GM10847 (cell line): ENCODE data around the gene FTSJ1.
A peak's percentile ranks its signal among the peaks of the same experiment; 100 is the strongest.

Experiments
- POLR2A ChIP-seq: IDR thresholded peaks from 2 replicates; pipeline ENCODE4 v1.6.1; 2011; ENCODE audit not compliant: insufficient read length; ENCODE audit errors: extremely low read depth

FTSJ1 gene

DNA sequence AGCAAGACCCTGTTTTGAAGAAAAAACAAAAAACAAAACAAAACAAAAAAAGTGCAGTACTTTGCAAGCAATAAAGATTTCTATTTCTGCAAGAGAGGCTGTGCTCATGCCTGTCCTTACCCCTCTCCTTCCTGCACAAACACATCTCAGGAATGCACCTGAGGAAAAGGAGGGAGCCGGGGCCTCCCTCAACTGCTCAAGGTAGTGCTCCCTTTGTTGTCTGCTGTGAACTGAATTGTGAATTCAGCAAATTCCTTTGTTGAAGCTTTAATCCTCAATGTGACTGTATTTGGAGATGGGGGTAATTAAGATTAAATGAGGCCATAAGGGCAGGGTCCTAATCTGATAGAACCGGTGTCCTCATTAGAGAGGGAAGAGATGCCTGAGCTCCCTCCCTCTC lies 13.9 kb downstream of the FTSJ1 start:
- no peak for TF ChIP-seq POLR2A

DNA sequence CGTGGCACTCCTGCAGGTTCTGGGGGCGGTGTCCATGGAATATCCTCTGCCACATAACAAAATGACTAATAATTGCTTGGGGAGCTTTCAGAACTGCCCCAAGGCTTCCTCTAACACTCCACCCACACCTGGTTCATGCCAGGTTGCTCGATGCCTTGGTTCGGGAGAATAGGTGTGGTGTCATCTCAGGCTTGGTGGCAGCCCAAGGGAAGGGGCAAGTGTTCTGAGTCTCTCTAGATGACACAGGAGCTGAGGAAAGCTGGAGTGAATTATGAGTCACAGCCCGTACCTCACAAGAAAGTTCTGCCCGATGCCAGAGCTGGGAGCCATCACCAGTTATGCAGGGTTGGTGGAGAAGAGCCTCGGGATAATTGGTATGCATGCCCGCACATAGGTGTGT lies 14.7 kb downstream of the FTSJ1 start:
- TF ChIP-seq POLR2A = no peak

DNA sequence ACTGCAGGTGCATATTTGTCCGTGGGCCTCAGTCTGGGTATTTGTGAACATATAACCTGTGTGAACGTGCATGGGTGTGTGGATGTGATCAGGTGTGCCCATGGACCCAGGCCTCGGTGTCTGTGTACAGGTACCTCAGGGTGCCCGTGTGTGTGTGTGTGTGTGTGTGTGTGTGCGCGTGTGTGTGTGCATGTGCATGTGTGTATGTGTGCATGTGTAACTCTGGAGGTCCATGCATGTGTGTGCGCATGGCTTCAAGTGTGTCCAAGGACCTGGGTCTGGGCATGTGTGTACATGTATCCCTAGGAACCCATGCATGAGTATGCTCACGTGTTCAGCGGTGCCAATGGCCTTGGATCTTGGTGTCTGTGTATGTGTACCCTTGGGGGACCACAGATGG lies 15.8 kb downstream of the FTSJ1 start:
- no peak for TF ChIP-seq POLR2A

DNA sequence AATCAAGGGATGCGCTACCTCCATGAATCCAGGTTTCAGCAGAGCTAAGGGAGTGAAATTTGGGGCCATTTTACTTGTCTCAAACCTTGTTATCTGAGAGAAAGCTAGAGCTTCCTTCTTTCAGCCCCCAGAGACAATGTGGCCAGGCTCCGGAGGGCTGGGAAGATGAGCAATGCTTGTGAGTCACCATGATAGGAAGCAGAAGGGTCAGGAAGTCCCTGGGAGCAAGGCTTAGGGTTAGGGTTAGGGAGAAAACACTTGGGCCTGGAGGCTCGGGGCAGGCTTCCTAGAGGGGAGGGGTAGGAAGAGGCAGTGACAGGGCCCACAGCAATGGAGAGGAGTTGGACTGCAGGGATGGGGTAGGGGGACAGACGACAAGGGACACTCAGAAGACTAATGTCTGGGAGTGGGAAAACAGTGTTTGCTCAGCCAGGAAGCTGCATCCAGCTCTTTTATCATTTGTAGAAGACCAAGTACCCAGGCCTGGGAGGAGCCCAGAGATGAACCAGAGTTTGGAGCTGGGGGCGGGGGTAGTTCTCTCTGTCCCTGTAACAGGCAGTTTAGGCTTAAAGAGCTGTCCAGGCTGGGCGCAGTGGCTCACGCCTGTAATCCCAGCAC lies 16.4 kb downstream of the FTSJ1 start:
- no peak for TF ChIP-seq POLR2A

DNA sequence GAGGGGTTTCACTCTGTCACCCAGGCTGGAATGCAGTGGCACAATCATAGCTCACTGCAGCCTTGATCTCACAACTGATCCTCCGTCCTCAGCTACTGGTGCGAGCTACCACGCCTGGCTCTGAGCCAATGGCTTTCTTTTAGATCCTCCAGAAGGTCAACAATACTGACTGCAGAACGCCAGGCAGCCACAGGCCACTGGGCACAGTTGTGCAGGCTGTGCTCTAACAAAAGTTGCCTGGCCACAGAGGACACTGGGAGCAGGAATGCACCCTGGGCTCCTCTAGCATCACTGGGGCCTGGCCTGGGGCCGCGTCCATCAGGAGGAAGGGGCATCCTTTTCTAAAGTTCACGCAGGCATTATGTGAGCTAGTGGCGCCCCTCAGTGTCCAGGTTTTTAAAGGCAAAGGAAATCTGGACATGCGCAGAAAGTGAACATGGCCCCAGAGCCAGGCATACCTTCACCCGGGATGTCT lies 17.9 kb downstream of the FTSJ1 start:
- TF ChIP-seq POLR2A = no peak

DNA sequence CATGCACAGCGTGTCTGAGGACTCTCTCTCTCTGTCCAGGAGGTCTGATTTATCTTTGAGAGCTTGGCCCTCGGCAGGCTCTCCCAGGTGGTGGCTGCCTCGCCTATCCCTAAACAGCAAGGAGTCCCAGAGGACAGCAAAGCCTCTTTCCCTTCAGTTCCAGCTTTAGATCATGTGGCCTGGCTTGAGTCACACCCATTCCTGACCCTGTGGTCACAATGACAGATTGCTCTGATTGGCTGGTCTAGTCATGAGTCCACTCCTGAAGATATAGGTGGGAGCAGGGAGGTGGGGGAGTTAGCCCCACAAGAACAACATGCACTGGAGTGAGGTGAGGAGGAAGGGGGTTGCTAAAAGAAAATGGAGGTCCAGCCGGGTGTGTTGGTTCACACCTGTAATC lies 20.7 kb downstream of the FTSJ1 start:
- no peak for TF ChIP-seq POLR2A

DNA sequence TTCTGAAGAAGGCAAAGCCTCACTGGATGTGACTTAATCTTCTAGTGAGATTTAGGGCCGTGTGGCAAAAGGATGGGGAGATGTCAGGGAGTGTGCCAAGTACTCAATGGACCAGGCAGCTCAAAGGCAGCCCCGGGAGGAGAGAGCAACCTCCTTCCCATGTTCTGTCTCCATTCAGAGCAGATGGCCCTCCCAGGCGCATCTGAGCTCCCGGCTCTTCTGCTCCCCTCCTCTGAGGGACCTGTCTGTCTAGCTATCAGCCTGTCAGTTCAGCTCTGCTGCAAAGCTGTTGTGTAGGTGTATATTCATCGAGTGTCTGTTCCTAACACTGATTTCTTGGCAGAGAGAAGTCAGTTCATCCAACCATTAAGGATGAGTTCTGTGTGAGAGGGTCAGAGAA lies 21.9 kb downstream of the FTSJ1 start:
- no peak for TF ChIP-seq POLR2A

DNA sequence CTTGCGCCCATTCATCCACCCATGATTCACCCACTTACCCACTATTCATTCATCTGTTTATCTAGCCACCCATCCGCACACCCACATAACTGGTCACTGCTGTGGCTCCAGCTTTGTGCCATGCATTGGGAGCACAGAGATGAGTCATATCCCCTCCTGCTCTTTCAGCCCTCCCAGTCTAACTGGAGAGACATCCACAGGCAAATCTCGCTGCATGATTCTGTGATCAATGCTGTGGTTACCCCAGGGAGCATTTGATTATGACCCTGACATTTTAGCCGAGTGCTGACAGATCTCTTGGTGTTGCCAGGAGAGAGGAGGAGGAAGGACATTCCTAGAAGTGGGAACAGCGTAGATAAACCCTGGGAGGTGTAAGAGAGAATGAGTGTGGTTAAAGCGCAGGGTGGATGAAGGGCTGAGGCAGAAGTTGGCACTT lies 22.4 kb downstream of the FTSJ1 start:
- TF ChIP-seq POLR2A = no peak

DNA sequence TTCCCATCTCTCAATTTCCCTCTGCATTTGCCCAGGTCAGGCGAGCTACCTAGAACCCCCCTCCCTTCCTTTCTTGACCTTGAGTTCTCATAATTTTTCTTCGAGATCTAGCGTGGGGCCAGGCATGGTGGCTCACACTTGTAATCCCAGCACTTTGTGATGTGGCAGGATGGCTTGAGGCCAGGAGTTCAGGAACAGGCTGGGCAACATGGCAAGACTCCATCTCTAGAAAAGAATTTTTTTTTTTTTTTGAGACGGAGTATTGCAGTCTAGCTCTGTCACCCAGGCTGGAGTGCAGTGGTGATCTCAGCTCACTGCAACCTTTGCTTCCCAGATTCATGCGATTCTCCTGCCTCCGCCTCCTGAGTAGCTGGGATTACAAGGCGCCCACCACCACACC lies 28.3 kb downstream of the FTSJ1 start:
- TF ChIP-seq POLR2A = no peak

DNA sequence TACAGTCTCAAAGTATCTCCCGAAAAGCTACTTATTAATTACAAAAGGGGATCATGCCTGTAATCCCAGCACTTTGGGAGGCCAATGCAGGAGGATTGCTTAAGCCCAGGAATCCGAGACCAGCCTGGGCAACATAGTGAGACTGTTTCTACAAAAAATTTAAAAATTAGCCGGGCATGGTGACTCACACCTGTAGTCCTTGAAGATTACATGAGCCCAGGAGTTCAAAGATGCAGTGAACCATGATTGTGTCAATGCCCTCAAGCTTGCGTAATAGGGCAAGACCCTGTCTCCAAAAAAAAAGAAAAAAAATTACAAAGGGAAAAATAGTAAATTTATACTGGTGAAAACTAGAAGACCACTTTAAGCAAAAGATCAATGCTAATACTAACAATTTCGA lies 29.5 kb downstream of the FTSJ1 start:
- no peak for TF ChIP-seq POLR2A

DNA sequence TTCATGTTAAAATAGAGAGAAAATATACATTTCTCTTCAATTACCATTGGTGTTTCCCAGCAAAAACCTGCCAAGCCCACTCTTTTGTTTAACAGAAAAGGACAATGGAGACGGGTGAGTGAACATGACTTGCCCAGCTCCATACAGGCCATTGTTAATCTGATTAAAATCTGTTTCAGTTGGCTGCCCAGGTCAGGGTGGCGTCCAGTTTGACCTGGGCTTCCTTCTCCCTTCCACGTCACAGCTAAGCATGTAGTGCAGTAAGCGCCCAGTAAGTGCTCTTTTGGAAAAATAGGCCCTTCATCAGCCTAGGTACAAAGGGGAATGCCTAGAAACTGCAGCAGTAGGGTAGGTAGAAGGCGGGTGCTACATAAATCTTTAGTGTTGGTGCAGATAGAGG lies 31.2 kb downstream of the FTSJ1 start:
- no peak for TF ChIP-seq POLR2A

DNA sequence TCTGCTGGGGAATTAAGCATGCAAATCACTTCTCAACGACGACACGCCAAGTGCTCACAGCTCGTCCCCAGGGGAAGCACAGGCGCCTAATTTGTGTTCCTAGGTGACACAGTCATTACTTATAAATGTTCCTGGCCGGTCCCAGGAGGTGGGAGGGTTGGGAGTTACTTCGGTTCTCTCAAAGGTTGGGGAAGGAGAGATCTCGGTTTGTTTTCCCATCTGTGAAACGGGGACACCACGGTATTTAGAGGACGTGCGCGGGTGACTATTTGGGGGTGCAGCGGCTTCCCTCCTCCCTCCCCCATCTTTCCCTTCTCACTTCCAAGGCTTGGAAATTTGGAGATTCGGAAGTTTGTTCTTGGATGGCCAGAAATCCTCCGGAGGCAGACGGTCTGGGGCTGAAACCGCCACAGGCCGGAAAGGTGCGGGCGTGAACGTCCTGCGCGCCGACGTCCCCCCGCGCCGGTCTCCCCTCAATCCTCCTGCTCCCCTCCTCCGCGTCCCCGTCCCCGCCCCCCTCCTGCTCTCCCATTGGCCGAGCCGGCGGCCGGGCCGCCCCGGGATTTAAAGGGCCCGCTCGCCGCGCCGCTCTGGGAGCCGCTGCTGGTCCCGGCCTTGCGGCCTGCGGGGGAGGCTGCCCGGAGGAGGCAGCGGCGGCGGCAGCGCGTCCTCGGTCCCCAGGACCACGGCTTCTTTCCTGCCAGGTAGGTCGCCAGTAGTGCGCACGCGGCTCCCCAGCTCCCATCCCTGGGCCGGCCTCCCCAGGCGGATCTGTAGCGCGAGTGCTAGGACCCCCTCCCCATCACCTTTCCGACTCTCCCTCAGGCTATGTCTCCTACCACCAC lies 32.6 kb downstream of the FTSJ1 start, which contains the start of gene PORCN:
Gene PORCN, plus strand, starts transcription at position 593 of the 845 bp plus-strand sequence. CDS start 829 bp downstream, outside the sequence.
- peak; percentile 44 for TF ChIP-seq POLR2A

DNA sequence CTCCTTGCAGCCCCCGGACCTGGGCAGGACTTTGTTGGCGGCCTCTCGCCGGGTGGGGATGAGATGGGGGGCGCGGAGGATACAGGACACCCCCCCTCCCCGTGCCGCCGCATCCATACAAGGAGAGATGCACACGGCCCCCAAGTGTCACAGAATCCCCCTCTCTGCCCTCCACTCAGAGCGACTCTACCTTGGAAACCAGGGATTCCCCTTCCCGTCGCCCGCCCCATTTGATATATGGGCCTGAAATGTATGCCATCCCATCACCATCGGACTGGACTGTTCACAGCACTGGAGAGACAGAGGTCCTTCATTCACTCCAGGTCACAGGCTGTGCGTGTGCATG lies 33.2 kb downstream of the FTSJ1 start:
- no peak for TF ChIP-seq POLR2A

DNA sequence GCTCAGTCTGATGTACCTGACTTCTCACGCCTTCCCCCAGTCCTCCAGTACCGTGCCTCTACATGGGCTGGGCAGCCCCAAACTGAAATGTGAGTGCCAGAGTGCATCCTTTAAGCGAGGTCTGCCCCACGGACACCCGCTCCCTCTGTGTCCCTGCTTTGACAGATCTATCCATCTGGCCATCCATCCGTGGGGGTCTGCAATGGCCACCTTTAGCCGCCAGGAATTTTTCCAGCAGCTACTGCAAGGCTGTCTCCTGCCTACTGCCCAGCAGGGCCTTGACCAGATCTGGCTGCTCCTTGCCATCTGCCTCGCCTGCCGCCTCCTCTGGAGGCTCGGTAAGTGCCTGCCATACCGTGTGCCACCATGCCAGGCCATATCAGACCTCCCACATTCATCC lies 33.6 kb downstream of the FTSJ1 start:
- no peak for TF ChIP-seq POLR2A

DNA sequence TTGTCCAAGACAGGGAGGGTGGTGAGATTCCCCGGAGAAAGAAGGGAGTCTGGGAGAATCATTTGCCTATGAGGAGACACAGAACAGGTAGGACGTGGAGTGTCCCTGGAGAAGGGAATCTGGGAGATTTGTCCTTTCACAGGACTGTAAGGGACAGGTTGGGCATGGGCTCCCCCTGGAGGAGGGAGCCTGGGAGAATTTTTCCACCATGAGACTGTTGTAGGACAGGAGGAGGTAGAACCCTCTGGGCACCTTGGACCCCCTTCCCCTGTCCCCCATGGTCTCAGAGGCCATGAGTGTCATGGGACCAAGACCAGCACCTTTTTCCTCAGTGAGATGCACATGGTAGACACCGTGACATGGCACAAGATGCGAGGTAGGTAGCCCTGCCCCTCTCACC lies 35.6 kb downstream of the FTSJ1 start:
- no peak for TF ChIP-seq POLR2A

DNA sequence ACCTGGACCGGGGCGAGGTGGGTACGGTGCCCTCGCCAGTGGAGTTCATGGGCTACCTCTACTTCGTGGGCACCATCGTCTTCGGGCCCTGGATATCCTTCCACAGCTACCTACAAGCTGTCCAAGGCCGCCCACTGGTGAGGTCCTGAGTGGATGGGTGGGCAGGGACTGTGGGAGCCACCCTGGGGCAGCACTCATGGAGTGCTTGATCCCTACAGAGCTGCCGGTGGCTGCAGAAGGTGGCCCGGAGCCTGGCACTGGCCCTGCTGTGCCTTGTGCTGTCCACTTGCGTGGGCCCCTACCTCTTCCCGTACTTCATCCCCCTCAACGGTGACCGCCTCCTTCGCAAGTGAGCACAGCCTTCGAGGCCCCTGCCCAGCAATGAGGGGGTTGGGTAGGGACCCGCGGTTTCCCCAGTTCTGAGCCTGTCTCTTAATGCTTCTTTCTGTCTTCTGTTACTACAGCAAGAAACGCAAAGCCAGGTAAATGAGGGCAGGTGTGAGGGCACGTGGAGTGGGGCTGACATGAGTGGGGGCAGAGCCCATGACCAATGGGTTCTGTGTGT lies 36.5 kb downstream of the FTSJ1 start:
- no peak for TF ChIP-seq POLR2A
